RWPE1 (cell line): ENCODE measurements around the gene ESRP2.
A peak's percentile ranks its signal among the peaks of the same experiment; 100 is the strongest.

Experiments used
- CTCF ChIA-PET: fragments of 350-600 bp; sonication (Branson Sonifier 250); formaldehyde crosslinking; extraction: SDS; loops from one replicate; lab custom pipeline; 2021; lab: Yijun Ruan, JAX
- POLR2A ChIA-PET: fragments of 400-600 bp; formaldehyde crosslinking; extraction: SDS; loops from one replicate; lab custom pipeline; 2020; ENCODE audit warnings: antibody characterized with exemption; ENCODE audit not compliant: low non-redundant PET; lab: Yijun Ruan, JAX
- DNase-seq: peaks from one replicate; pipeline ENCODE4 v3.0.0; 2012; ENCODE audit warnings: low spot score
- H3K27ac ChIP-seq: fragments of 450-650 bp; 2 replicates; pipeline ENCODE4 v1.5.1; 2017
- TF ChIP-seq, protein P1 (sequence below): fragments of 450-650 bp; conservative IDR thresholded peaks from 2 replicates; pipeline ENCODE4 v1.5.1; 2017; ENCODE audit warnings: low read depth, mild to moderate bottlenecking

ESRP2 gene

DNA sequence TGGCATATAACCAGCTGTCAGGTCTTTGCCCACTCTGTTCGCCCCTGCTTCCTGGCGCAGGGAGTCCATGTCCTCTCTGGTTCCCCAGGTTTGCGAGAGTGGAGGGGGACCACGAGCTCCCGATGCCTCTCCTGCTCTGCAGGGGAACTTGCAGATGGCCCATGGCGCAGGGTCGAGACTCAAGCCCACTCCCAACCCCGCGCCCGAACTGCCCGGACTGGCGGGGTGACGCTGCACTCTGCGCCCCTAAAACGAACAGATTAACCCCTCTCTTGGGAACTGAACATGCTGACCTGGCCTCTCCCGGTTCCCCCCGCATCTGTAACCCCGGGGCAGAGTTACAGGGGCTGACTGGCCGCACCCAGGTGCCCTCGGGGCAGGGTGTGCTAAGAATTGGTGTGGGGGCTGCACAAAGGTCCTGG lies 8.6 kb upstream of the ESRP2 start:
- ChIA-PET CTCF (interaction anchor here (1.1 to 2.1 kb wide), 3 partner anchors 17 to 85 kb away, joined by 3 to 9 read pairs (median 3); no protein-coding TSS in a partner anchor), POLR2A (interaction anchor here (0.6 to 1.1 kb wide), 2 partner anchors 16 to 20 kb away, joined by 3 to 4 read pairs; partner anchors contain the start of gene SLC7A6)
- H3K27ac ChIP-seq, result peak overlapping the region; percentile 68
- TF ChIP-seq, protein P1, sequence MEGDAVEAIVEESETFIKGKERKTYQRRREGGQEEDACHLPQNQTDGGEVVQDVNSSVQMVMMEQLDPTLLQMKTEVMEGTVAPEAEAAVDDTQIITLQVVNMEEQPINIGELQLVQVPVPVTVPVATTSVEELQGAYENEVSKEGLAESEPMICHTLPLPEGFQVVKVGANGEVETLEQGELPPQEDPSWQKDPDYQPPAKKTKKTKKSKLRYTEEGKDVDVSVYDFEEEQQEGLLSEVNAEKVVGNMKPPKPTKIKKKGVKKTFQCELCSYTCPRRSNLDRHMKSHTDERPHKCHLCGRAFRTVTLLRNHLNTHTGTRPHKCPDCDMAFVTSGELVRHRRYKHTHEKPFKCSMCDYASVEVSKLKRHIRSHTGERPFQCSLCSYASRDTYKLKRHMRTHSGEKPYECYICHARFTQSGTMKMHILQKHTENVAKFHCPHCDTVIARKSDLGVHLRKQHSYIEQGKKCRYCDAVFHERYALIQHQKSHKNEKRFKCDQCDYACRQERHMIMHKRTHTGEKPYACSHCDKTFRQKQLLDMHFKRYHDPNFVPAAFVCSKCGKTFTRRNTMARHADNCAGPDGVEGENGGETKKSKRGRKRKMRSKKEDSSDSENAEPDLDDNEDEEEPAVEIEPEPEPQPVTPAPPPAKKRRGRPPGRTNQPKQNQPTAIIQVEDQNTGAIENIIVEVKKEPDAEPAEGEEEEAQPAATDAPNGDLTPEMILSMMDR, result no peak
- DNase-seq, result no peak

DNA sequence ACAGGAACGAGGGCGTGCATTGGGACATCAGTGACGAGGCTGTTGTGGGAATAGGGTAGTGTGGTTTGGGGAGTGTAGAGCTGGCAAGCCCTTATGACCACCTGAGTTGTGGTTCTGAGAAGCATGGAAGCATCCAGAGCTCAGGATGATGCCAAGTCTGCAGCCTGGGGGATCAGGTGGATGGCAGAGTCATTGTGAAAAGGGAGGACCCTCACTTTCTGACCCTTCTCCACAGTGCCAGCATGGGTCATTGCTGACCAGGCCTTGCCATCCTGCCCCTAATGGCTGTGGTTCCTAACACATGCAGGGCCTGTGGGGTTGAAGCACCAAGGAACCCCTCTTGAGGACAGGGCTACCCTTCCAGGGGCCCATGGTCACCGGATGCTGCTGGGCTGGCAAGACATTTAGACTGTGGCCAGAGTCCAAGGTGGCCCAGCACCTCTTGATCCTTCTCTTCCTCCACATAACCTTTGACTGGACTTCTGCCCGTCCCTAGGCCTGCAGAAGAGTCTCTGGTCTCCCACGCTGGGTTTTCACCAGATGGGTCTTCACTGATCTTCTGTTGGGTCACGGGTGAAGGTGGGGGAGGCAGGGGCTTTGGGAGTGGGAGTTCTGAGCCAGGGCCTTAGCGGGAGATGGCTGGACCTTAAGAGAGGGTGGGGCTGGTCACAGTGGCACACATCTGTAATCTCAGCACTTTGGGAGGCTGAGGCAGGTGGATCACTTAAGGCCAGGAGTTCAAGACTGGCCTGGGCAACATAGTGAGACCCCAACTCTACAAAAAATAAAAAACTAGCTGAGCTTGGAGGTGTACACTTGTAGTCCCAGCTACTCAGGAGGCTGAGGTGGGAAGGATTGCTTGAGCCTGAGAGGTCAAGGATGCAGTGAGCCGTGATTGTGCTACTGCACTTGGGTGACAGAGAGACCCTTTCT lies 7.3 kb upstream of the ESRP2 start:
- DNase-seq, result no peak
- H3K27ac ChIP-seq, result no peak overlapping the region
- TF ChIP-seq, protein P1, result no peak
- ChIA-PET POLR2A (no interaction called here), CTCF (interaction anchor here (0.6 to 2.1 kb wide), 4 partner anchors 18 to 86 kb away, joined by 3 to 9 read pairs (median 3); no protein-coding TSS in a partner anchor)

DNA sequence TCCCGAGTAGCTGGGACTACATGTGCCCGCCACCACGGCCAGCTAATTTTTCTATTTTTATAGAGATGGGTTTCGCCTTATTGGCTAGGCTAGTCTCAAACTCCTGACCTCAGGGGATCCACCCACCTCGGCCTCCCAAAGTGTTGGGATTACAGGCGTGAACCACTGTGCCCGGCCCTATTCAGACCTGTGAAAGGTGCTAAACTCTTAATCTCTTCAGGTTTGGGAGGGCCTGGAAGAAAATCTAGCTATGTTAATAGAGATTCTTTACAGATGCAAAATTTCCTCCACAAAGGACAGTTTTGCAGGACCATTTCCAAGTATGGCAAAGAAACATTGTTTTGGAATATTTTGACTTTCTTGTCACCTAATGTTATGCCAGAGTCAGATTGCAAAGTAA lies 6.2 kb upstream of the ESRP2 start:
- no peak overlapping the region for H3K27ac ChIP-seq
- ChIA-PET POLR2A (no interaction called here), CTCF (interaction anchor here (0.9 kb wide), 1 partner anchor 22 kb away, joined by 3 read pairs; the partner anchor contains the start of gene SLC7A6)
- DNase-seq, result no peak
- TF ChIP-seq, protein P1, result no peak

DNA sequence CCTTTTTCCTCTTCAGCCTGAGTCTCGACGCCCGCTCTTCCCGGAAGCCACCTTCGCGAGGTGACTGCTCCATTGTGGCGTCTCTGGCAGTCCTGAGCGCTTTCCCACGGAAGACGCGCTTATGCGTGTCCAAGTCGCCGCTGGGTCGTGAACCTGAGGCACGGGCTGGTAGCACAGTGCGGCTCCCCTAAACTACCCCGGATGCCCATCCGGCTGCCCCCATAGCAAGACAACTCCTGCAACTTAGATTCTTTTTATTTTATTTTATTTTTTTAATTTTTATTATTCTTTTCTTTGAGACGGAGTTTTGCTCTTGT lies 2.1 kb upstream of the ESRP2 start:
- H3K27ac ChIP-seq, result peak overlapping the region; percentile 96
- TF ChIP-seq, protein P1, result no peak
- no peak for DNase-seq
- CTCF ChIA-PET, result interaction anchor here (1.1 kb wide), 1 partner anchor 91 kb away, joined by 5 read pairs; no protein-coding TSS in a partner anchor
- POLR2A ChIA-PET, result interaction anchor here (1.7 to 1.8 kb wide), 2 partner anchors 26 to 73 kb away, joined by 5 to 9 read pairs; partner anchors contain the start of genes PRMT7, SLC7A6 and SLC7A6OS

DNA sequence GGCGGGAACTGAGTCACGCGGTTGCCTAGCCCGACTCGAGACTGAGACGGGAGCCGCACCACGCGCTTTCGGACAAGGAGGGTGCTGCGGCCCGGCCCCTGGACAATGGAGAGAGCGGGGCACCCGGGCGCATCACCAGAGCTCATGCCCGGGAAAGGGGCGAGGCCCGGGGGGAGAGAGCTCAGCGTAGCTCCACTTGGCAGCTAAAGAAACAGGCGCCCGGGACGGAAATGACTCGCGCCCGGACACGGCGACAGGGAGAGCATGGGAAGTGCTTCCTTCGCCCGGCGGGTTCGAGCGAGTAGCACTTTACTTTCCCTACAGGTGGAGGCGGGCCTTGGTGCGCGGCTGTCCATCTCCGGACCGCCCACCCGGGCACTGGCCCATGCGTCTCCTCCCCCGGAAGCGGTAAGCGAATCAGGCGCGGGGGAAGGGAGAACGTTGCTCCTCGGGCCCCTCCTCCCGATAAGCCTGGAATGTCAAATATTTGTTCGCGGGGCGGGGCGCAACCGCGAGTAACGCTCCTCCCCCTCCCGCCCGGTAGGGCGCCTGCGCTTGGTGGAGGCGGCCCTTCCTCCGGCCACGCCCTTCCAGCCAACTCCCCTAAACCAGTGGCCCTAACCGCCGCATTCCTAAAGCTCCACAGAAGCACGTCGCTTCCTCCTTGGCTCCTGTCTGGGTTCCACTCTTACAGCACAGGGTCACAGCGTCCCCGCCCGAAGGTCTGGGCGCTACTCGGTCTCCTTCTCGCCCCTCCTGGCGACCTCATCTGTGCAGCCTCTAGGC lies 1.5 kb upstream of the ESRP2 start:
- TF ChIP-seq, protein P1, result no peak
- POLR2A ChIA-PET, result interaction anchor here (0.5 to 1.8 kb wide), 4 partner anchors 27 to 1092 kb away, joined by 3 to 9 read pairs (median 5); partner anchors contain the start of genes PRMT7, SLC7A6 and SLC7A6OS
- H3K27ac ChIP-seq, result peak overlapping the region; percentile 96
- peak; percentile 97 for DNase-seq
- CTCF ChIA-PET, result interaction anchor here (0.7 to 1.1 kb wide), 2 partner anchors 27 to 92 kb away, joined by 3 to 5 read pairs; partner anchors contain the start of gene SLC7A6

DNA sequence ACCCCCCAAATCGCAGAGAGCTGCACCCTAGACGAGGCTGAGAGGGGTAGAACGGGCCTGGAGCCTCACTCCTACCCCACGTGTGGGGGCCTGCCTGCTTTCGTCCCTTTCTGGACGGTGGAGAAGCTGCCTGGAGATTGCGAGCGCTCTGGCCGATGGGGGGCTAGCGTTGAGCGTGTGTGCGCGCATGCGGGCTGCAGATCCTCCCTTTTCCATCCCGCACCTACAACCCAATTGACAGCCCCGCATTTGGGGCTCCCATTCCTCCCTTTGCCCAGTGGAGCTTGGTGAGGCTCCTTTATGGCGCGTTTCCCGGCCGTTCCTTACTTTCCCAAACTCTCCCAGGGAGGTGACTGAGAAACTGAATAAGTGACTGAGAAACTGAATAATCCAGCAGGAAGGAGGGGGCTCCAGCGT lies 907 bp upstream of the ESRP2 start:
- ChIA-PET POLR2A (interaction anchor here (0.6 to 1.8 kb wide), 3 partner anchors 27 to 1093 kb away, joined by 3 to 9 read pairs (median 5); partner anchors contain the start of genes PRMT7, SLC7A6 and SLC7A6OS), CTCF (interaction anchor here (0.7 to 1.1 kb wide), 3 partner anchors 25 to 92 kb away, joined by 3 to 5 read pairs (median 3); partner anchors contain the start of gene SLC7A6)
- H3K27ac ChIP-seq, result peak overlapping the region; percentile 96
- TF ChIP-seq, protein P1, result no peak
- peak; percentile 25 for DNase-seq
